Measurements from ENCODE around the gene TRAF2. TPM values are rescaled to one million over a fixed set of nuclear protein-coding genes. Genes with fewer than 3 reads are reported as not detected.
A peak's percentile ranks its signal among the peaks of the same experiment; 100 is the strongest.
"Not testable (repeated sequence)": the region's sequence is repeated elsewhere in the genome, so short reads cannot be mapped to it uniquely, and the experiment has no call there.

Gene TRAF2
- 20.9 and 28.4 TPM in 2 replicates for total RNA-seq (2014; rRNA removed; shearing (Covaris generic))

- peak; percentile 98 for DNase-seq (ENCODE audit: low spot score)
Measured at GRCh38 chr9:136885950-136886578, at the start of gene TRAF2. TSS of gene TRAF2 (plus strand) at chr9:136886516. CDS start at chr9:136898741, 12,225 bp downstream.

GRCh38 chr9:136837146-136837855 lies 49.0 kb upstream of the TRAF2 start:
- DNase-seq (ENCODE audit: low spot score) = no peak

- not testable (repeated sequence) for DNase-seq (ENCODE audit: low spot score)
Measured at GRCh38 chr9:136837856-136838277, 48.4 kb upstream of the TRAF2 start.

- no peak for DNase-seq (ENCODE audit: low spot score)
Measured at GRCh38 chr9:136838314-136839228, 47.7 kb upstream of the TRAF2 start.

GRCh38 chr9:136839229-136840139 lies 46.8 kb upstream of the TRAF2 start:
- DNase-seq (ENCODE audit: low spot score) = no peak

- peak; percentile 78 for DNase-seq (ENCODE audit: low spot score)
Measured at GRCh38 chr9:136840140-136840876, 46.0 kb upstream of the TRAF2 start.

GRCh38 chr9:136840877-136841645 lies 45.3 kb upstream of the TRAF2 start:
- peak; percentile 95 for DNase-seq (ENCODE audit: low spot score)

- DNase-seq (ENCODE audit: low spot score) = peak; percentile 51
Measured at GRCh38 chr9:136841646-136842379, 44.5 kb upstream of the TRAF2 start.

GRCh38 chr9:136842380-136842948 lies 43.9 kb upstream of the TRAF2 start, which contains the start of gene AJM1:
TSS of gene AJM1 (plus strand) at chr9:136842478. CDS start at chr9:136844415, 1,937 bp downstream.
- peak; percentile 85 for DNase-seq (ENCODE audit: low spot score)

- not testable (repeated sequence) for DNase-seq (ENCODE audit: low spot score)
Measured at GRCh38 chr9:136843159-136843800, 43.0 kb upstream of the TRAF2 start.

- not testable (repeated sequence) for DNase-seq (ENCODE audit: low spot score)
Measured at GRCh38 chr9:136843801-136844740, 42.2 kb upstream of the TRAF2 start.

- DNase-seq (ENCODE audit: low spot score) = no peak
Measured at GRCh38 chr9:136844761-136845464, 41.4 kb upstream of the TRAF2 start.

- no peak for DNase-seq (ENCODE audit: low spot score)
Measured at GRCh38 chr9:136845465-136846260, 40.7 kb upstream of the TRAF2 start.

- no peak for DNase-seq (ENCODE audit: low spot score)
Measured at GRCh38 chr9:136846376-136847087, 39.8 kb upstream of the TRAF2 start.

Measured in A172 (cell line).